ENCODE results near the gene ZNF496. TPM values are rescaled to one million over a fixed set of nuclear protein-coding genes. Genes with fewer than 3 reads are reported as not detected.
"Not testable (repeated sequence)": the region's sequence is repeated elsewhere in the genome, so short reads cannot be mapped to it uniquely, and the experiment has no call there.

Gene ZNF496
- total RNA-seq, 1 donor from 2014 or later, result 64.2 TPM

GRCh38 chr1:247366926-247367645 is 35.4 kb upstream of the ZNF496 start:
- H3K4me1 Mint-ChIP-seq, result peaks cover 4% of the 10 kb centered on the region
- no peak overlapping the region for H3K27ac Mint-ChIP-seq (ENCODE audit: unreplicated experiment)
- H3K27me3 Mint-ChIP-seq (ENCODE audit: low read depth), result peaks cover 7% of the 10 kb centered on the region

GRCh38 chr1:247366345-247366744 is 34.7 kb upstream of the ZNF496 start:
- not testable (repeated sequence) for DNase-seq (ENCODE audit: low read depth, low spot score); H3K27ac Mint-ChIP-seq (ENCODE audit: unreplicated experiment); H3K4me3 Mint-ChIP-seq; H3K9me3 Mint-ChIP-seq; H3K27me3 Mint-ChIP-seq (ENCODE audit: low read depth); H3K4me1 Mint-ChIP-seq; H3K36me3 Mint-ChIP-seq (ENCODE audit: low read depth)

More at GRCh38 chr1:247366926-247367645, 35.4 kb upstream of the ZNF496 start:
- Mint-ChIP-seq H3K9me3 (peaks cover 3% of the 10 kb centered on the region), H3K4me3 (no peak overlapping the region), H3K36me3 (ENCODE audit: low read depth) (peaks cover 7% of the 10 kb centered on the region)
- TF ChIP-seq CTCF (conservative IDR thresholded peaks at IDR 0.05), result no peak
- DNase-seq (ENCODE audit: low read depth, low spot score), result no peak

- peaks cover 7% of the 10 kb centered on the region for H3K27me3 Mint-ChIP-seq (ENCODE audit: low read depth)
- H3K36me3 Mint-ChIP-seq (ENCODE audit: low read depth), result peaks cover 7% of the 10 kb centered on the region
- H3K9me3 Mint-ChIP-seq, result peaks cover 3% of the 10 kb centered on the region
- TF ChIP-seq CTCF (conservative IDR thresholded peaks at IDR 0.05), result no peak
- H3K4me3 Mint-ChIP-seq, result no peak overlapping the region
- no peak for DNase-seq (ENCODE audit: low read depth, low spot score)
- no peak overlapping the region for H3K27ac Mint-ChIP-seq (ENCODE audit: unreplicated experiment)
- H3K4me1 Mint-ChIP-seq, result peaks cover 8% of the 10 kb centered on the region
Measured at GRCh38 chr1:247365023-247365422, 33.4 kb upstream of the ZNF496 start.

GRCh38 chr1:247363000-247363399 is 31.3 kb upstream of the ZNF496 start:
- not testable (repeated sequence) for H3K36me3 Mint-ChIP-seq (ENCODE audit: low read depth); H3K4me1 Mint-ChIP-seq; H3K27ac Mint-ChIP-seq (ENCODE audit: unreplicated experiment)

GRCh38 chr1:247362153-247362552 is 30.5 kb upstream of the ZNF496 start:
- Mint-ChIP-seq H3K36me3 (ENCODE audit: low read depth) (peaks cover 3% of the 10 kb centered on the region), H3K27me3 (ENCODE audit: low read depth) (no peaks in the 10 kb centered on the region), H3K4me1 (peaks cover 4% of the 10 kb centered on the region), H3K4me3 (no peak overlapping the region), H3K27ac (ENCODE audit: unreplicated experiment) (no peak overlapping the region), H3K9me3 (peaks cover 3% of the 10 kb centered on the region)
- no peak for DNase-seq (ENCODE audit: low read depth, low spot score)
- no peak for TF ChIP-seq CTCF (conservative IDR thresholded peaks at IDR 0.05)

More at GRCh38 chr1:247363000-247363399, 31.3 kb upstream of the ZNF496 start:
- H3K4me3 Mint-ChIP-seq; H3K27me3 Mint-ChIP-seq (ENCODE audit: low read depth); DNase-seq (ENCODE audit: low read depth, low spot score); H3K9me3 Mint-ChIP-seq: not testable (repeated sequence)

- TF ChIP-seq CTCF (conservative IDR thresholded peaks at IDR 0.05), result no peak
- Mint-ChIP-seq H3K4me3 (no peak overlapping the region), H3K36me3 (ENCODE audit: low read depth) (peaks cover 3% of the 10 kb centered on the region), H3K4me1 (peaks cover 4% of the 10 kb centered on the region), H3K9me3 (peaks cover 3% of the 10 kb centered on the region), H3K27ac (ENCODE audit: unreplicated experiment) (no peak overlapping the region), H3K27me3 (ENCODE audit: low read depth) (no peaks in the 10 kb centered on the region)
- no peak for DNase-seq (ENCODE audit: low read depth, low spot score)
Measured at GRCh38 chr1:247360991-247361731, 29.5 kb upstream of the ZNF496 start.
